H1 (cell line): ENCODE data around the gene PEX6. TPM values are rescaled to one million over a fixed set of nuclear protein-coding genes. Genes with fewer than 3 reads are reported as not detected.

Experiments used
- CTCF ChIA-PET: fragments of 300-600 bp; sonication (Branson Sonifier 250); formaldehyde crosslinking; loops from one replicate; lab custom pipeline; 2021; ENCODE audit not compliant: partially characterized antibody; lab: Charles Lee
- POLR2A ChIA-PET: fragments of 300-600 bp; sonication (Branson Sonifier 250); formaldehyde crosslinking; loops from one replicate; lab custom pipeline; 2021; ENCODE audit warnings: inconsistent platforms; ENCODE audit not compliant: partially characterized antibody; lab: Charles Lee
- DNase-seq, 2 experiments: peaks; one replicate each; pipeline versions ENCODE4 v3.0.0 to v3.0.0-alpha.2; 2010 to 2022; ENCODE audit warnings: low spot score in 2 of 2, low read depth in 1 of 2, mixed read lengths in 1 of 2
- FAIRE-seq: peaks from 2 replicates; lab custom pipeline; 2011; peaks lifted over from hg19 to GRCh38; lab: Jason Lieb, UNC
- H2AFZ ChIP-seq: 2 replicates; pipeline ENCODE4 v1.8.1; 2012; ENCODE audit warnings: low read length, inconsistent platforms
- H2AK5ac ChIP-seq: 2 replicates; pipeline ENCODE4 v1.6.1; 2013; ENCODE audit warnings: low read depth, low read length
- H2BK120ac ChIP-seq: replicated peaks from 2 replicates; pipeline ENCODE3; 2013; ENCODE audit warnings: low read depth, low read length, inconsistent platforms
- H2BK12ac ChIP-seq: 2 replicates; pipeline ENCODE4 v1.6.1; 2013; ENCODE audit warnings: low read depth, low read length
- H2BK15ac ChIP-seq: 2 replicates; pipeline ENCODE4 v1.6.1; 2013; ENCODE audit warnings: low read length
- H2BK20ac ChIP-seq: 2 replicates; pipeline ENCODE4 v1.6.1; 2013; ENCODE audit warnings: low read length
- H2BK5ac ChIP-seq: 2 replicates; pipeline ENCODE4 v1.6.1; 2013; ENCODE audit warnings: low read depth, low read length
- H3K14ac ChIP-seq: 2 replicates; pipeline ENCODE4 v1.6.1; 2013; ENCODE audit warnings: inconsistent platforms; ENCODE audit not compliant: insufficient read length
- H3K18ac ChIP-seq: 2 replicates; pipeline ENCODE4 v1.6.1; 2013; ENCODE audit warnings: low read length; ENCODE audit errors: extremely low read depth
- H3K23ac ChIP-seq: 2 replicates; pipeline ENCODE4 v1.6.1; 2013; ENCODE audit warnings: inconsistent platforms; ENCODE audit not compliant: insufficient read length
- H3K23me2 ChIP-seq: 2 replicates; pipeline ENCODE4 v1.6.1; 2013; ENCODE audit warnings: low read depth, low read length
- H3K27ac ChIP-seq: 2 replicates; pipeline ENCODE4 v1.6.1; 2011; ENCODE audit warnings: low read depth, low read length, inconsistent platforms
- H3K27me3 ChIP-seq, 4 experiments: replicated peaks in 1 of 4; 1 replicate in 1 of 4; 2 replicates in 3 of 4; pipeline versions ENCODE4 v1.6.1 to v1.8.1; 2011 to 2013; ENCODE audit warnings: low read length in 3 of 4, mild to moderate bottlenecking in 3 of 4, inconsistent platforms in 2 of 4, mixed read lengths in 2 of 4, moderate library complexity in 1 of 4; ENCODE audit not compliant: control insufficient read depth in 3 of 4, insufficient read depth in 3 of 4; ENCODE audit errors: extremely low read depth in 1 of 4
- H3K36me3 ChIP-seq, 4 experiments: 2 replicates each; pipeline versions ENCODE4 v1.6.1 to v1.8.1; 2011 to 2013; ENCODE audit warnings: mild to moderate bottlenecking in 4 of 4, low read length in 3 of 4, moderate library complexity in 2 of 4, control low read depth in 1 of 4, inconsistent platforms in 1 of 4; ENCODE audit not compliant: insufficient read depth in 4 of 4, control insufficient read depth in 2 of 4
- H3K4ac ChIP-seq: replicated peaks from 2 replicates; pipeline ENCODE3; 2013; ENCODE audit warnings: low read length, low read depth, mixed read lengths, inconsistent platforms; ENCODE audit not compliant: insufficient read length
- H3K4me1 ChIP-seq, 4 experiments: replicated peaks in 1 of 4; 1 replicate in 1 of 4; 2 replicates in 3 of 4; pipeline versions ENCODE4 v1.6.1 to v1.8.1; 2011 to 2013; ENCODE audit warnings: low read length in 3 of 4, inconsistent platforms in 2 of 4, mixed read lengths in 1 of 4; ENCODE audit not compliant: insufficient read depth in 4 of 4, control insufficient read depth in 3 of 4
- H3K4me2 ChIP-seq, 2 experiments: 2 replicates each; pipeline versions ENCODE4 v1.6.1 to v1.8.1; 2011 to 2013; ENCODE audit warnings: low read depth in 2 of 2, low read length in 2 of 2, control low read depth in 1 of 2, inconsistent platforms in 1 of 2, mild to moderate bottlenecking in 1 of 2; ENCODE audit not compliant: insufficient read depth in 1 of 2
- H3K4me3 ChIP-seq, 4 experiments: fragments of 200-600, 300-600 bp in 1 of 4; sonication (generic), shearing (Covaris generic), sonication (Bioruptor Twin) in 1 of 4; 2 replicates each; pipeline versions ENCODE4 v1.5.1 to v1.8.1; 2011 to 2016; ENCODE audit warnings: low read length in 4 of 4, low read depth in 3 of 4, control low read depth in 2 of 4, inconsistent platforms in 2 of 4, mild to moderate bottlenecking in 2 of 4, mixed read lengths in 1 of 4, moderate library complexity in 1 of 4; ENCODE audit not compliant: insufficient read depth in 2 of 4; ENCODE audit errors: extremely low read depth in 1 of 4
- H3K56ac ChIP-seq: replicated peaks from 2 replicates; pipeline ENCODE3; 2013; ENCODE audit warnings: low read depth, mild to moderate bottlenecking, mixed read lengths, low read length, inconsistent platforms; ENCODE audit not compliant: insufficient read length
- H3K79me1 ChIP-seq: 2 replicates; pipeline ENCODE4 v1.6.1; 2013; ENCODE audit warnings: low read depth, low read length, control low read depth
- H3K79me2 ChIP-seq, 2 experiments: 2 replicates each; pipeline versions ENCODE4 v1.6.1 to v1.8.1; 2012 to 2013; ENCODE audit warnings: low read length in 2 of 2, mild to moderate bottlenecking in 2 of 2, inconsistent platforms in 1 of 2; ENCODE audit not compliant: insufficient read depth in 2 of 2, control insufficient read depth in 1 of 2
- H3K9ac ChIP-seq, 4 experiments: replicated peaks in 1 of 4; 1 replicate in 1 of 4; 2 replicates in 3 of 4; pipeline versions ENCODE4 v1.6.1 to v1.8.1; 2011 to 2013; ENCODE audit warnings: low read depth in 3 of 4, low read length in 3 of 4, control low read depth in 2 of 4, mild to moderate bottlenecking in 2 of 4, moderate library complexity in 2 of 4, inconsistent platforms in 1 of 4; ENCODE audit errors: extremely low read depth in 1 of 4
- H3K9me3 ChIP-seq, 2 experiments: 2 replicates each; pipeline versions ENCODE4 v1.6.1 to v1.8.1; 2012 to 2013; ENCODE audit warnings: mild to moderate bottlenecking in 2 of 2, moderate library complexity in 2 of 2, control low read depth in 1 of 2, inconsistent platforms in 1 of 2, low read depth in 1 of 2, low read length in 1 of 2, mixed read lengths in 1 of 2; ENCODE audit not compliant: insufficient read depth in 2 of 2
- H4K20me1 ChIP-seq, 2 experiments: replicated peaks in 1 of 2; 2 replicates each; pipeline versions ENCODE3 to v1.8.1; 2011 to 2013; ENCODE audit warnings: inconsistent platforms in 2 of 2, low read length in 2 of 2, mild to moderate bottlenecking in 1 of 2; ENCODE audit not compliant: insufficient read depth in 2 of 2, control insufficient read depth in 1 of 2
- H4K5ac ChIP-seq: 2 replicates; pipeline ENCODE4 v1.6.1; 2013; ENCODE audit warnings: low read length, low read depth, mixed read lengths, inconsistent platforms; ENCODE audit not compliant: insufficient read length
- H4K8ac ChIP-seq: 2 replicates; pipeline ENCODE4 v1.8.0; 2013; ENCODE audit warnings: mild to moderate bottlenecking, moderate library complexity, low read length, inconsistent platforms; ENCODE audit not compliant: insufficient read depth; ENCODE audit errors: extremely low read depth
- H4K91ac ChIP-seq: replicated peaks from 2 replicates; pipeline ENCODE3; 2013; ENCODE audit warnings: low read length, mixed read lengths, inconsistent platforms; ENCODE audit not compliant: insufficient read length
- BACH1 ChIP-seq: IDR thresholded peaks from 2 replicates; pipeline ENCODE4 v1.6.1; 2012; ENCODE audit warnings: low read length, improper control_type of control experiment
- CBX5 ChIP-seq: fragments of 300-800, 300-1000 bp; sonication (generic); IDR thresholded peaks from 2 replicates; pipeline ENCODE4 v1.7.1; 2016; ENCODE audit warnings: antibody characterized with exemption, low read length, low read depth
- CBX8 ChIP-seq: fragments of 300-800, 300-1000 bp; sonication (generic); IDR thresholded peaks from 2 replicates; pipeline ENCODE4 v1.7.1; 2016; ENCODE audit warnings: low read depth, low read length, borderline replicate concordance
- EP300 ChIP-seq, 2 experiments: IDR thresholded peaks; 1 replicate in 1 of 2; 2 replicates in 1 of 2; pipeline ENCODE4 v1.6.1; 2011 to 2012; ENCODE audit warnings: low read depth in 2 of 2, low read length in 2 of 2, mild to moderate bottlenecking in 2 of 2, borderline replicate concordance in 1 of 2, inconsistent platforms in 1 of 2, moderate library complexity in 1 of 2
- GABPA ChIP-seq: IDR thresholded peaks from 2 replicates; pipeline ENCODE4 v1.6.1; 2011; ENCODE audit warnings: mild to moderate bottlenecking, low read length, moderate library complexity, borderline replicate concordance; ENCODE audit not compliant: insufficient read depth
- HDAC6 ChIP-seq: IDR thresholded peaks from one replicate; pipeline ENCODE4 v1.7.1; 2012; ENCODE audit warnings: low read depth, mild to moderate bottlenecking, inconsistent platforms, low read length, moderate library complexity
- NANOG ChIP-seq: IDR thresholded peaks from 2 replicates; pipeline ENCODE4 v1.6.1; 2011; ENCODE audit warnings: low read length, low read depth, mild to moderate bottlenecking, inconsistent platforms; ENCODE audit not compliant: insufficient read depth, poor library complexity, severe bottlenecking
- POLR2AphosphoS5 ChIP-seq: IDR thresholded peaks from 2 replicates; pipeline ENCODE4 v1.6.1; 2011; ENCODE audit warnings: low read depth, low read length
- RAD21 ChIP-seq, 2 experiments: IDR thresholded peaks in 1 of 2; conservative IDR thresholded peaks in 1 of 2; 2 replicates each; pipeline ENCODE4 v1.6.1; 2011; ENCODE audit warnings: low read depth in 2 of 2, low read length in 2 of 2, improper control_type of control experiment in 1 of 2, inconsistent platforms in 1 of 2, mild to moderate bottlenecking in 1 of 2, moderate library complexity in 1 of 2
- SAP30 ChIP-seq: fragments of 300-600 bp; sonication (generic); IDR thresholded peaks from 2 replicates; pipeline ENCODE4 v1.7.1; 2012; ENCODE audit warnings: low read length, moderate library complexity, mild to moderate bottlenecking, inconsistent platforms; ENCODE audit not compliant: insufficient read depth, insufficient replicate concordance
- SP1 ChIP-seq: IDR thresholded peaks from 2 replicates; pipeline ENCODE4 v1.6.1; 2011; ENCODE audit warnings: low read depth, low read length
- SP4 ChIP-seq: IDR thresholded peaks from 2 replicates; pipeline ENCODE4 v1.6.1; 2012; ENCODE audit warnings: low read length, inconsistent platforms
- TAF7 ChIP-seq: optimal IDR thresholded peaks from 2 replicates; pipeline ENCODE3; 2011; ENCODE audit warnings: low read depth, mild to moderate bottlenecking, inconsistent platforms, low read length, moderate library complexity, borderline replicate concordance
- TBP ChIP-seq: IDR thresholded peaks from 2 replicates; pipeline ENCODE4 v1.6.1; 2011; ENCODE audit warnings: low read depth, low read length, improper control_type of control experiment
- WGBS, 2 experiments: shearing (Covaris generic) in 1 of 2; methylation state at CpG; one replicate each; pipeline versions ENCODE4 v1.1.6 to v1.1.7; 2013 to 2015; ENCODE audit warnings: low lambda C conversion rate in 2 of 2, mixed read lengths in 2 of 2, inconsistent platforms in 1 of 2, low coverage in 1 of 2, missing lambda C conversion rate in 1 of 2; ENCODE audit not compliant: insufficient replicate concordance in 2 of 2, insufficient coverage in 1 of 2, insufficient read length in 1 of 2; ENCODE audit errors: extremely low coverage in 1 of 2, missing lambda C conversion rate in 1 of 2; 5-methylcytosine and 5-hydroxymethylcytosine counted together
- polyA plus RNA-seq, 7 experiments: library from polyadenylated mRNA; depleted of rRNA in 3 of 7; stranded (reverse) in 5 of 7; unstranded in 2 of 7; fragments of >200 nt in 5 of 7; fragments of 200-250 nt in 2 of 7; gene quantifications; 1 replicate in 5 of 7; 2 replicates in 1 of 7; 4 replicates in 1 of 7; pipeline versions ENCODE4 v1.2.1 to v1.2.3, GENCODE V29; 2011 to 2013; ENCODE audit warnings: missing spikeins in 2 of 7, mixed read lengths in 2 of 7
- total RNA-seq: library from RNA; stranded (reverse); fragmentation: NEBNext Ultra II Directional; extraction: Animal tissue kit (Norgen Biotek cat#: 25700); gene quantifications from 2 replicates; pipeline ENCODE4 v1.2.1, GENCODE V29; 2021

PEX6 gene
- total and polyA plus RNA-seq, 2 of the 8 experiments (the other 6 are each of a cell fraction or from before 2014, with no cell fraction given) = 6.4 to 12.5 TPM

DNA sequence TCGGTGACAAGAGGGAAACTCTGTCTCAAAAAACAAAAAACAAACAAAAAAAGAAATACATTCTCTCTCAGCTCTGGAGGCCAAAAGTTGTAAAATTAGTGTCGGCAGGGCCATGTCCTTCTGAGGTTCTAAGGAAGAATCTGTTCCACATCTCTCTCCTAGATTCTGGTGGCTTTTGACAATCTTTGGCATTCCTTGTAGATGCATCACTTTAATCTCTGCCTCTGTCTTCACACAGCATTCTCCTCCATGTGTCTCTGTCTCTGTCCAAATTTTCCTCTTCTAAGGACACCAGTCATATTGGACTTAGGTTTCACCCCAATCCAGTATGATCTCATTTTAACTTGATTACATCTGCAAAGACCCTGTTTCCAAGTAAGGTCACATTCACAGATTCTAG, 14.5 kb upstream of the PEX6 start:
- no peak overlapping the region for H3K9ac ChIP-seq
- H2BK5ac ChIP-seq = no peak overlapping the region
- H3K36me3 ChIP-seq = peaks cover 0 to 9% (median 8%) of the 10 kb centered on the region in 4 experiments; a peak in 4 of 8 replicates
- H3K4me3 ChIP-seq = no peak overlapping the region
- no peak overlapping the region for H2AFZ ChIP-seq
- no peak overlapping the region for H2BK15ac ChIP-seq
- no peaks in the 10 kb centered on the region for H3K27me3 ChIP-seq
- no peak overlapping the region for H3K4me2 ChIP-seq
- no peak for FAIRE-seq
- H2BK20ac ChIP-seq = no peak overlapping the region
- POLR2A ChIA-PET = interaction anchor here (0.6 to 1.5 kb wide), 2 partner anchors 10 to 214 kb away, joined by 3 to 5 read pairs; no protein-coding TSS in a partner anchor
- no peak overlapping the region for H4K91ac ChIP-seq
- H4K5ac ChIP-seq = no peak overlapping the region
- H3K23me2 ChIP-seq = no peaks in the 10 kb centered on the region
- H3K23ac ChIP-seq = no peak overlapping the region
- no peak for DNase-seq
- no peak overlapping the region for H3K27ac ChIP-seq
- 0 out of 4 replicates have a peak, but pooled peaks cover 0 to 3% of the 10 kb centered on the region in 2 experiments for H3K79me2 ChIP-seq
- CTCF ChIA-PET = interaction anchor here (0.6 kb wide), 1 partner anchor 1071 kb away, joined by 4 read pairs; no protein-coding TSS in a partner anchor
- no peak overlapping the region for H3K14ac ChIP-seq
- H3K4me1 ChIP-seq = no peaks in the 10 kb centered on the region
- no peak overlapping the region for H4K8ac ChIP-seq
- H3K79me1 ChIP-seq = peaks cover 3% of the 10 kb centered on the region; the same call in 1 of the 2 replicates
- H3K4ac ChIP-seq = no peak overlapping the region
- WGBS, 2 experiments = 100% methylated on average over 2 of the region's 2 CpGs; no CpG with 5 or more reads in 1 of the 2 experiments
- H2AK5ac ChIP-seq = no peak overlapping the region
- H2BK12ac ChIP-seq = no peak overlapping the region
- no peak overlapping the region for H2BK120ac ChIP-seq
- no peak overlapping the region for H3K18ac ChIP-seq
- H3K9me3 ChIP-seq = no peaks in the 10 kb centered on the region
- no peak overlapping the region for H3K56ac ChIP-seq
- peaks cover 0 to 2% of the 10 kb centered on the region in 2 experiments for H4K20me1 ChIP-seq
- TF ChIP-seq NANOG (no peak), SP4 (no peak), EP300 (IDR thresholded peaks at IDR 0.05; ENCODE audit: borderline replicate concordance in 1 of 2, low read depth in 2 of 2, low read length in 2 of 2) (no peak), GABPA (no peak), TBP (no peak), CBX8 (no peak), TAF7 (no peak), CBX5 (no peak), SAP30 (no peak), RAD21 (IDR thresholded peaks at IDR 0.05 in 1 of 2, conservative IDR thresholded peaks at IDR 0.05 in 1 of 2; ENCODE audit: low read depth in 2 of 2, low read length in 2 of 2) (no peak), SP1 (no peak), BACH1 (no peak), POLR2AphosphoS5 (no peak), HDAC6 (no peak)
